ENCODE data around the gene MYH7. TPM values are rescaled to one million over a fixed set of nuclear protein-coding genes. Genes with fewer than 3 reads are reported as not detected.

MYH7 gene
- total and polyA plus RNA-seq, 7 experiments from 2014 or later: not detected

DNA sequence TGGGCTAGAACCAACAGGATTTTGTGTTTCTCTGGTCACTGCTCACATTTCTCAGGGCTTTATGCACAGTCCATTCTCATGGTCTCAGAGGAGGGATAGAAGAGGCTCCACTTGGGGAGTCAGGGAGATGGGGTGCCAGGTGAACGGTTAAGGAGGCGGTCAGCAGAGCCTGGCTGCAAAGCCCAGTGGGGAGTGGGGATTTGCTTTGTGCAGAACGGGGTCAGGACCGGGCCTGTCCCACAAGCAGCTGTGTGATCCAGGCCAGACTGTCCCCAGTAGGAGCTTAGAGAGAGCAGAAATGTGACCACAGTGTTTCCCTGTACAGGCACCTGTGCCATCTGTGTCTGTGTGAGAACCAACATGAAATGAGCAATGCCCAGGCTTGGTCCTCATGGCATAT, 54.5 kb downstream of the MYH7 start:
- CTCF ChIA-PET: interaction anchor here (0.5 to 3.6 kb wide), 9 partner anchors 10 to 312 kb away, joined by 3 to 55 read pairs (median 9); partner anchors contain the start of gene CEBPE
- intact Hi-C loops (cut with micrococcal nuclease): loop anchor here (1.0 to 2.0 kb wide), 8 partner anchors 53 to 312 kb away; partner anchors contain the start of gene PABPN1 (in 1 of the 2)
- Histone ChIP-seq H3K36me3 (ENCODE audit: control insufficient read depth in 2 of 3, insufficient read depth in 3 of 3, low read length in 3 of 3) (no peaks in the 10 kb centered on the region), H3K4me3 (ENCODE audit: low read length) (no peak overlapping the region), H3K27me3 (ENCODE audit: control insufficient read depth in 2 of 2, insufficient read depth in 2 of 2, low read length in 2 of 2) (no peaks in the 10 kb centered on the region), H3K9me3 (ENCODE audit: control insufficient read depth in 2 of 3, low read length in 3 of 3) (no peaks in the 10 kb centered on the region), H3K4me1 (ENCODE audit: control insufficient read depth in 2 of 2, insufficient read depth in 2 of 2, low read length in 2 of 2) (no peaks in the 10 kb centered on the region), H3K27ac (ENCODE audit: low read depth, low read length) (no peak overlapping the region)
- Mint-ChIP-seq H3K9me3 (peaks cover 0 to 3% (median 0%) of the 10 kb centered on the region in 11 donors), H3K4me3 (no peak overlapping the region), H3K27me3 (peaks cover 0 to 16% (median 0%) of the 10 kb centered on the region in 5 donors), H3K4me1 (peaks cover 0 to 3% (median 0%) of the 10 kb centered on the region in 7 donors), H3K36me3 (no peaks in the 10 kb centered on the region), H3K27ac (no peak overlapping the region)
- POLR2A ChIA-PET: no interaction called here
- no peak for DNase-seq
- ATAC-seq: no peak

DNA sequence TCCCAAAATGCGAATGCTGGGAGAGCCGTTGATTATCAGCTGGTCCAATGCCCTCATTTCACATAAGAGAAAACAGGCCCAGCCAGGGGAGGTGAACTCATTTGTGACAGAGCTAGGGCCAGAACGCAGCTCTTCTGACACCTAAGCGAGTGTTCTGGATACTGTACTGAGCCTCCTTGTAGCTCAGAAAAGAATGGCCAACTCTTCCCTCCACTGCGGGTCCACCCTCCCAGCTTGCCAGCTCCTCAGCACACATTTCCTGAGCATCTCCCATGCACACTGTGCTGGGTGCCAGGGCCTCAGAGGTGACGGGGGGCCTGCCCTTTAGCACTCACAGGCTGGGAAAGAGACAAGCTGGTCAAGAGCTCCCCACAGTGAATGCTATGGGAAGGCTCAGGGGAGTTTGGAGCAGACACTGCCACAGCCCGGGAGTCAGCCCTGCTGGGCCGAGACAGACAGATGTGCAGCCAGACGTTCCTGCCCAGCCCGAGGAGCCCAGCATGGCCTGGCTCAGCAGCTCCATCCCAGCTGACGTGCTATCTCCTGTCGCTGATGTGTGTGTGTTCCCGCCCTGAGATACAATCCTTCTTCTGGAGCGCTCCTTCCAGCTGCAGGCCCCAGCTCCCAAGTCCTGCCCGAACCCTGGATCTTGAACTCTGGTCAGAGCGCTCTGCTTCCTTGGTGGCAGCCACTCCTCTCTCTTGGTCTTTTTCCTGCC, 55.1 kb downstream of the MYH7 start:
- H3K4me3 Mint-ChIP-seq: no peak overlapping the region
- Histone ChIP-seq H3K4me3 (ENCODE audit: low read length) (no peak overlapping the region), H3K9me3 (ENCODE audit: control insufficient read depth in 2 of 3, low read length in 3 of 3) (no peaks in the 10 kb centered on the region), H3K36me3 (ENCODE audit: control insufficient read depth in 2 of 3, insufficient read depth in 3 of 3, low read length in 3 of 3) (no peaks in the 10 kb centered on the region), H3K27ac (ENCODE audit: low read depth, low read length) (no peak overlapping the region), H3K27me3 (ENCODE audit: control insufficient read depth in 2 of 2, insufficient read depth in 2 of 2, low read length in 2 of 2) (no peaks in the 10 kb centered on the region), H3K4me1 (ENCODE audit: control insufficient read depth in 2 of 2, insufficient read depth in 2 of 2, low read length in 2 of 2) (no peaks in the 10 kb centered on the region)
- ChIA-PET POLR2A (interaction anchor here (0.6 to 1.0 kb wide), 3 partner anchors 53 to 115 kb away, joined by 3 read pairs; no protein-coding TSS in a partner anchor), CTCF (interaction anchor here (0.5 to 3.6 kb wide), 21 partner anchors 10 to 408 kb away, joined by 3 to 55 read pairs (median 4); partner anchors contain the start of gene CEBPE)
- ATAC-seq (peak; percentile 5), DNase-seq (no peak)
- peaks cover 0 to 3% (median 0%) of the 10 kb centered on the region in 7 donors for H3K4me1 Mint-ChIP-seq
- no peak overlapping the region for H3K27ac Mint-ChIP-seq
- H3K36me3 Mint-ChIP-seq: no peaks in the 10 kb centered on the region
- H3K9me3 Mint-ChIP-seq: peaks cover 0 to 2% (median 0%) of the 10 kb centered on the region in 11 donors
- H3K27me3 Mint-ChIP-seq: peaks cover 0 to 16% (median 0%) of the 10 kb centered on the region in 5 donors
- intact Hi-C loops (cut with micrococcal nuclease): loop anchor here (1.0 to 2.0 kb wide), 8 partner anchors 52 to 312 kb away; partner anchors contain the start of gene PABPN1 (in 1 of the 2)

DNA sequence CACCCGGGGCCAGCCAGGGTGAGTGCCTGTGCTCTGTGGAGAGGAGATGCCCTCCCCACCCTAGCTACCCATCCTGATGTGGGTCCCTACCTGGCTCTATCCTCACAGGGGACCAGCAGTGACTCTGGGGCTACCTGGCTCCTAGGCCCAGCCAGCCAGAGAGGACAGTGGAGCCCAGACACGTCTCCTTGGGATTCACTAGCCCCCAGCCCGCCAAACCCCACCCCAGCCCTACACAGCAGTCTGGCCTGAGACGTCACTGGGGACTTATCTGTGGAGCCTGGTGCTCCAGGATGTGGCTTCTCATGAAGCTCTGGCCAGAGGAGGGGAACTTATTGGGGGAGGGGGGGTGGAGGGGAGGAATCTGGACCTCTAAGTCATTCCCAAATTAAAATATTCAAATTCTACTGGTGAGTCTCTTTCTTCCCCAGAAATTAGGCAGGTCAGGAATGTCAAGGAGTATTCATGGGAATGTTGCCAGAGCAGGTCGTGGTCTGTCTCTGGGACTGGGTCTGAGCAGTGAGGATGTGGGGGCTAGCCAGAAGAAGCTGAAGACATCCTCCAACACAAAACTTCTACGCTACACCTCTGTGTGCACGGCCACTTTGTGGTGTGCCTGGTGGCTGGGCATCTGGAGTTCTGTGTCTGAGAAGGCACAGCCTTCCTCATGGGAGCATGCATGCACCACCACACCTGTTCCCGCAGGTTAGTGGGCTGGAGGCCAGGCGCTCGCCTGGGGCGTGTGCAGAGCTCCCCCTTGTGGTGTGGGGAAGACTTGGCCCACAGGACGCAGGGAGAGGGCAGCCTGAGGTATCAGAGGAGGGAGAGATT, 55.9 kb downstream of the MYH7 start:
- no peaks in the 10 kb centered on the region for H3K27me3 ChIP-seq (ENCODE audit: control insufficient read depth in 2 of 2, insufficient read depth in 2 of 2, low read length in 2 of 2)
- Mint-ChIP-seq H3K27ac (no peak overlapping the region), H3K4me1 (peaks cover 0 to 3% (median 0%) of the 10 kb centered on the region in 7 donors), H3K4me3 (no peak overlapping the region), H3K27me3 (peaks cover 0 to 16% (median 0%) of the 10 kb centered on the region in 5 donors), H3K9me3 (peaks cover 0 to 2% (median 0%) of the 10 kb centered on the region in 11 donors), H3K36me3 (no peaks in the 10 kb centered on the region)
- no peak overlapping the region for H3K4me3 ChIP-seq (ENCODE audit: low read length)
- DNase-seq (peak; percentile 48 to 77 (median 68)), ATAC-seq (peak; percentile 86)
- H3K36me3 ChIP-seq (ENCODE audit: control insufficient read depth in 2 of 3, insufficient read depth in 3 of 3, low read length in 3 of 3): no peaks in the 10 kb centered on the region
- POLR2A ChIA-PET: interaction anchor here (0.7 to 1.0 kb wide), 2 partner anchors 78 to 115 kb away, joined by 3 read pairs; no protein-coding TSS in a partner anchor
- no peaks in the 10 kb centered on the region for H3K9me3 ChIP-seq (ENCODE audit: control insufficient read depth in 2 of 3, low read length in 3 of 3)
- H3K4me1 ChIP-seq (ENCODE audit: control insufficient read depth in 2 of 2, insufficient read depth in 2 of 2, low read length in 2 of 2): no peaks in the 10 kb centered on the region
- no peak overlapping the region for H3K27ac ChIP-seq (ENCODE audit: low read depth, low read length)
- CTCF ChIA-PET: interaction anchor here (0.5 to 3.6 kb wide), 22 partner anchors 9 to 746 kb away, joined by 3 to 55 read pairs (median 4); partner anchors contain the start of gene CEBPE
- intact Hi-C loops (cut with micrococcal nuclease): loop anchor here (1.0 to 2.0 kb wide), 8 partner anchors 51 to 311 kb away; partner anchors contain the start of gene PABPN1 (in 1 of the 2)

DNA sequence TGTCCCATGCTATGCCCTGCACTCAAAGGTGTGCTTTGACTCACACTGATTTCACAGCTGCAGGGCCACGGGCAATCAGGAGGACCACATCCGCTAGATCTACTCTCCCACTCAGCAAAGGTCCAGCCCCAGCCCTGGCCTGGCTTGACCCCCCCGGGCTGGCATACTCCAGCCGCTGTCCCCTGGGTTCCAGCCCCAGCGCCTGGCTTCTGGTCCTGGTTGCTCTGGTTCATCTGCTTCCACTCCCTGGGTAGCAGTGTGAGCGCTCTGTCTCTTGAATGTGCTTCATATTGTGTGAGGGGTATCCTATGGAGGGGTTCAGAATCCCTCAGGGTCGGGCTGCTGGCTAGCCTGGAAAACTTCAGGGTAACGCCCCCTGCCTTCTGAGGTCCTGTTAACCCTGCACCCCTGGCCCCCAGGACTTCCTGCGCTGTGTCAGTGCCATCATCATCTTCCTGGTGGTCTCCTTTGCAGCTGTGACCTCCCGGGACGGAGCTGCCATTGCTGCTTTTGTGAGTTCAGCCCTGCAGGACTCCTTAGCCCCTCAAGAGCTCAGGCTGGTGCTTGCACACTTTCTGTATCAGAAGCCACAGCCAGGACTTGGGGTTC, 56.7 kb downstream of the MYH7 start:
- no peak for DNase-seq
- Histone ChIP-seq H3K4me1 (ENCODE audit: control insufficient read depth in 2 of 2, insufficient read depth in 2 of 2, low read length in 2 of 2) (no peaks in the 10 kb centered on the region), H3K27me3 (ENCODE audit: control insufficient read depth in 2 of 2, insufficient read depth in 2 of 2, low read length in 2 of 2) (no peaks in the 10 kb centered on the region), H3K9me3 (ENCODE audit: control insufficient read depth in 2 of 3, low read length in 3 of 3) (no peaks in the 10 kb centered on the region), H3K4me3 (ENCODE audit: low read length) (no peak overlapping the region), H3K27ac (ENCODE audit: low read depth, low read length) (no peak overlapping the region), H3K36me3 (ENCODE audit: control insufficient read depth in 2 of 3, insufficient read depth in 3 of 3, low read length in 3 of 3) (no peaks in the 10 kb centered on the region)
- ChIA-PET CTCF (interaction anchor here (0.8 to 3.6 kb wide), 6 partner anchors 11 to 406 kb away, joined by 3 to 55 read pairs (median 10); partner anchors contain the start of gene CEBPE), POLR2A (no interaction called here)
- intact Hi-C loops (cut with micrococcal nuclease): no loop called here
- H3K27ac Mint-ChIP-seq: no peak overlapping the region
- H3K27me3 Mint-ChIP-seq: peaks cover 0 to 16% (median 0%) of the 10 kb centered on the region in 5 donors
- no peak for ATAC-seq
- peaks cover 0 to 2% (median 0%) of the 10 kb centered on the region in 11 donors for H3K9me3 Mint-ChIP-seq
- H3K4me1 Mint-ChIP-seq: peaks cover 0 to 3% (median 0%) of the 10 kb centered on the region in 7 donors
- no peaks in the 10 kb centered on the region for H3K36me3 Mint-ChIP-seq
- H3K4me3 Mint-ChIP-seq: no peak overlapping the region

DNA sequence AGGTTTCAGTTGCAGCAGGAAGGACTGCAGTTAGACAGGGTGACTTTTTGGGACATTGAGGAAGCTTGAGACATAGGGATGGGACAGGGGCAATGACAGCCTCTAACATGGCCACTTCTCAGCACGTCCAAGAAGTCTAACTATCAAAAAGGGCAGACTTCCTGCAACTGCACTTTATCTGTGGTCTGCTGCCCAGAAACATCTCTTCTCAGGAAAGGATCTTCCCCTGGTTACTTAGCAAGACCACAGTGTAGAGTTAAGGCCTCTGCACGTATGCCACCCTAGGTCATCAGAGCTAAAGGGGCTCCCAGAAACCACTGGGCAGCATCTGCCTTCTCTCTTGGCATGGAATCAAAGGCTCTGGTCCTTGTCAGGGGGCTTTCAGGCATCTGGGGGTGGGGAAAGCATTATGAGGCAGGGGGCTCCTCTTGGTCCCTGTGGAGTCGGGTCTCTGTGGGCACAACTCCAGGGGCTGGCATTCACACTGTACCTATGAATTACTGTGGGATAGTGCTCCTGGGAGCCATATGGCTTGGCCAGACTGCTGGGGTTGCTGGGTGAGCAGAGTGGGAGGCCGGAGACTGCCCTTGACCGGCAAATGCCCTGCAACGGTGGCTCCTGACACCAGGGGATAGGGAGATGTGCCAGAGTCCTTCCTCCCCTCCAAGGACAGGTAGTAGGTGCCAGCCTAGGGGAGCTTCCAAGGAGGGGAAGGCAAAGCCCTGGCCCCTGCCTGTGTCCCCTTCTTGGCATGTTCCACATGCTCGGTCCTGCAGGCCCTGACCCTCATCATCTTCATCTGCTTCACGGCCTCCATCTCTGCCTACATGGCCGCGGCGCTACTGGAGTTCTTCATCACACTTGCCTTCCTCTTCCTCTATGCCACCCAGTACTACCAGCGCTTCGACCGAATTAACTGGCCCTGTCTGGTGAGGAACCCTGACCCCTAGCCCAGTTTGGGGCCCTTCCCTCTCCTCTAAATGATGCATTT, 57.6 kb downstream of the MYH7 start:
- Histone ChIP-seq H3K4me3 (ENCODE audit: low read length) (no peak overlapping the region), H3K36me3 (ENCODE audit: control insufficient read depth in 2 of 3, insufficient read depth in 3 of 3, low read length in 3 of 3) (no peaks in the 10 kb centered on the region), H3K4me1 (ENCODE audit: control insufficient read depth in 2 of 2, insufficient read depth in 2 of 2, low read length in 2 of 2) (no peaks in the 10 kb centered on the region), H3K27me3 (ENCODE audit: control insufficient read depth in 2 of 2, insufficient read depth in 2 of 2, low read length in 2 of 2) (no peaks in the 10 kb centered on the region), H3K9me3 (ENCODE audit: control insufficient read depth in 2 of 3, low read length in 3 of 3) (no peaks in the 10 kb centered on the region), H3K27ac (ENCODE audit: low read depth, low read length) (no peak overlapping the region)
- ChIA-PET CTCF (interaction anchor here (1.6 to 3.6 kb wide), 2 partner anchors 113 kb away, joined by 4 to 55 read pairs; no protein-coding TSS in a partner anchor), POLR2A (no interaction called here)
- peaks cover 0 to 3% (median 0%) of the 10 kb centered on the region in 7 donors for H3K4me1 Mint-ChIP-seq
- peaks cover 0 to 15% (median 0%) of the 10 kb centered on the region in 5 donors for H3K27me3 Mint-ChIP-seq
- no peaks in the 10 kb centered on the region for H3K36me3 Mint-ChIP-seq
- DNase-seq (no peak), ATAC-seq (no peak)
- H3K27ac Mint-ChIP-seq: no peak overlapping the region
- H3K9me3 Mint-ChIP-seq: no peaks in the 10 kb centered on the region
- no peak overlapping the region for H3K4me3 Mint-ChIP-seq
- intact Hi-C loops (cut with micrococcal nuclease): no loop called here

All from naive thymus-derived CD4-positive, alpha-beta T cell (primary cell).